ENCODE measurements around the gene ARFGAP1.

ARFGAP1 gene

DNA sequence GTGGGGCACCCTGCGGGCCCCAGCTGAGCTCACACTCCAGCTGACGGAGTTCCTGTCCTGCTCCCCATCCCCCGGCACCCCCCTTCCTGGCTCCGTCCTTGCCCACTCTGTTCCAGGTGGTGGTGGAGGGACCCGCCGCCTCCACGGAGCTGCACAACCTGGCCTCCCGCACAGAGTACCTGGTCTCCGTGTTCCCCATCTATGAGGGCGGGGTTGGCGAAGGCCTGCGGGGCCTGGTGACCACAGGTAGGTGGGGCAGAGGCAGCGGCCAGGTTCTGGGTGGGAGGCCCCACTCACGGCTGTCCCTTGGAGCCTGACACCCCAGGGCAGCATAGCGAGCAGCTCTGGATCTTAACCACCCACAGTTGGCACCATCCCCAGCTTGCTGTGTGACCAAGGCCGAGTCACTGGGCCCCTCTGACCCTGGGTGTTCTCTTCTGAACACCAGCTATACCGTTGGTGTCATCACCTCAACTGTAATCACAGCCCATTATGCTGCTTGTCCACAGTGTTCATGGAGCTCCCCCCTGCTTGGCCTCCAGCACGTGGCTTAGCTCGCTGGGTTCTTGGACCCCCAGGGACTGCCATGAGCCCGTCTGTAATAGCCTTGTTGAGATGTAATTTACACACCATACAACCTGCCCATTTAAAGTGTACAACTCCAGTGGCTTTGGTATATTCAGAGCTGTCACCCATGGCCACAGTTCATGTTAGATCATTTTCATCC, 37.8 kb downstream of the ARFGAP1 start:
- no peak for DNase-seq

DNA sequence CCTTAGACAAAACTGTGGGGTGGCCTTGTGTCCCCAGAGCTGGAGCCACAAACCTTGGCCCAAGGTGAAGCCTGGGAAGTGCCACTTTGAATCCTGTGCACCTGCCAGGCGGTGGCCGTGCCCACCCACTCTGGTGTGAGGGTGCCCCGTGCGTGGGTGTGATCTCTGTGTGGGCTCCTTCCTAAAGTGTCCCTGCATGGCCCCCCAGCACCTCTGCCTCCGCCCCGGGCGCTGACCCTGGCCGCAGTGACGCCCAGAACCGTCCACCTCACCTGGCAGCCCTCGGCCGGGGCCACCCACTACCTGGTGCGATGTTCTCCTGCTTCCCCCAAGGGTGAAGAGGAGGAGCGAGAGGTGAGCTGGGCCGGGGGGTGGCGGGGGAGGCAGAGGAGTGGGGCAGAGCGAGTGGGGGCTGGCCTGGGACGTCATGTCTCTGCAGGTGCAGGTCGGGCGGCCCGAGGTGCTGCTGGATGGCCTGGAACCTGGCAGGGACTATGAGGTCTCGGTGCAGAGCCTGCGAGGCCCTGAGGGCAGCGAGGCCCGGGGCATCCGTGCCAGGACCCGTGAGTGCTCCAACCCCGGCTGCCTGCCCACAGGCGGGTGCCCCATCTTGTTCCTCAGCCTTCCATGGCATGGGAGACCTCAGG, 38.7 kb downstream of the ARFGAP1 start:
- DNase-seq, result no peak

DNA sequence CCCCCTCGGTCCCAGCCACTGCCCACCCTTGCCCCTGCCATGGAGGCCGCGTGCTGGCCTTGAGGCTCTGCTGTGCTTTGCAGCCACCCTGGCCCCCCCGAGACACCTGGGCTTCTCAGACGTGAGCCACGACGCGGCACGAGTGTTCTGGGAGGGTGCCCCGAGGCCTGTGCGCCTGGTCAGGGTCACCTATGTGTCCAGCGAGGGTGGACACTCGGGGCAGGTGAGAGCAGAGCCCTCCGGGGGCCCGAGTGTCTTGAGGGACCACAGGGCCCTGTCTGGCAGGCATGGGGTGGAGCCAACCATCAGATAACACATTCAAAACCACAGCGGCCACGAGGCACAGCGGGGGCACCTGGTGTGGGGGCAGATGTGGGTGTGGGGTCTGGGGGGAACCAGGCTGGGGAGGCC, 39.2 kb downstream of the ARFGAP1 start:
- no peak for DNase-seq

DNA sequence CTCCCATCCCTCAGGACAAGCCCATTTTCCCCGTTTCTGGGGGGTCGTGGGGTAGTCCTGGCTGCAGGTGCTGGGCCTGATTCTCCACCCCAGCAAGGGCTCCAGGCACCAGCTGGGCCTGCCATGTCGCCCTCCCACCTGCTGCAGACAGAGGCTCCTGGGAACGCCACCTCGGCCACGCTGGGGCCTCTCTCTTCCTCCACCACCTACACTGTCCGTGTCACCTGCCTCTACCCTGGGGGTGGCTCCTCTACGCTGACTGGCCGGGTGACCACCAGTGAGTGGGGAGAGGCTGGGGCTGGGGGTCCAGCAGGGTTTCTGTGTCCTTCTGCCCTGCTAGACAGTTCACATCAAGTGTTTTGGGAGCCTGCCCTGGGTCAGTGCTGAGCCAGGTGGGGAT, 39.7 kb downstream of the ARFGAP1 start:
- DNase-seq, result no peak

DNA sequence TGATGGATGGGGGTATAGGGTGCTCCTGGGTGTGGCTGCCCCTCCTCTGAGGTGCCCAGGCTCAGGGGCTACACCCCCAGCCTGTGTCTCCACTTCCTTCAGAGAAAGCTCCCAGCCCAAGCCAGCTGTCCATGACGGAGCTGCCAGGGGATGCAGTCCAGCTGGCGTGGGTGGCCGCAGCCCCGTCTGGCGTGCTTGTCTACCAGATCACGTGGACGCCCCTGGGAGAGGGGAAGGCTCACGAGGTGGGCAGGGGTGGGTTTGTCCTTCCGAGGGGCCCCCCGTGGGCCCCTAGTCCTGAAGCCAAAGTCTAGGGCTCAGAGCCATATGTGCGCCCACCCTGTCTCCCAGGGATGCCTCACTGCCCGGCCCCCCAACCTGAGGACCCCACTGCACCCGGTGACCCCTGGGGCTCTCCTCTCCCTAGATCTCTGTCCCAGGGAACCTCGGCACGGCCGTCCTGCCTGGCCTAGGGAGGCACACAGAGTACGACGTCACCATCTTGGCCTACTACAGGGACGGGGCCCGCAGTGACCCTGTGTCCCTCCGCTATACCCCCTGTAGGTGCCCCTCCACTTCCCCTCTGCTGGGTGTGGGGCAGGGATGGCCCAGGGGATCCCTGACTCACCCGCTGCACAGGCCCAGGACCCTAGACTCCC, 40.2 kb downstream of the ARFGAP1 start:
- no peak for DNase-seq

DNA sequence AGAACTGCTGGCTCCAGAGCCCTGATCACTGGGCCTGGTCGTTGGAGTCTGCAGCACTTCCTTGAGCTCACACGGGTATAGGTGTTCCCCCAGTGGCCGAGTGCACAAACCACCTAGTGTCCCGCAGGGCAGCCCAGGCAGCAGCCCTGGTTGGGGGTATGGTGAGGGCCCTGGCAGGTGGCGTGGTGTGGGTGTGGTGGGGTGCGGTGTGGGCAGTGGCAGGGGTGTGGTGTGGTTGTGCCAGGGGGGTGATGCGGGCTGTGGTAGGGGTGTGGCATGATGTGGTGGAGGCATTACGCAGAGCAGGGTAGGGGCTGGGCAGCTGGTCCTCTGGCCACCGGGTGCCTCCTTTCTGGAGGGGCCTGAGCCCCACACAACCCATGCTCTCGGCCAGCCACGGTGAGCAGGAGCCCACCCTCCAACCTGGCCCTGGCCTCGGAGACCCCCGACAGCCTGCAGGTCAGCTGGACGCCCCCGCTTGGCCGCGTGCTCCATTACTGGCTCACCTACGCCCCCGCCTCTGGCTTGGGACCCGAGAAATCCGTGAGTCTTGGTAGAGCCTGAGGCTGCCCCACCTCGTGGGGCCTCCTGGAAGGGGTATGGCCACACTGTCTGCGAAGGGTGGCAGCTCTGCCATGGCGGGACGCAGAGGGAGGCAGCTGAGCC, 40.9 kb downstream of the ARFGAP1 start:
- no peak for DNase-seq

DNA sequence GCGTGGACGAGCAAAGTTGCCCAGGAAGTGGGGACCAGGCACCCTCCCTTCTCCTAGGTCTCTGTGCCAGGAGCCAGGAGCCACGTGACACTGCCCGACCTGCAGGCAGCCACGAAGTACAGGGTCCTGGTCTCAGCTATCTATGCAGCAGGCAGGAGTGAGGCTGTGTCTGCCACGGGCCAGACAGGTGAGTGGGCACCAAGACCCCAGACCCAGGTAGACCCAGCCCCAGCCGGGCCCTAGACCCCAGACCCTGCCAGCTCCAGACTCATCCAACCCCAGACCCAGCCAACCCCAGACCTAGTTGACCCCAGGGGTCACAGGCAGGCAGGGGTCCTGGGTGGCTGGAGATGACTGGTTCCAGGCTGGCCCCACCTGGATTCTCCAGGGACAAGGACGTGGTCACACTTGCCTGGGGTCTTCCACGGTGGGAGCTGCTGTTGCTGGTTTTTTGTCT, 41.4 kb downstream of the ARFGAP1 start:
- no peak for DNase-seq

DNA sequence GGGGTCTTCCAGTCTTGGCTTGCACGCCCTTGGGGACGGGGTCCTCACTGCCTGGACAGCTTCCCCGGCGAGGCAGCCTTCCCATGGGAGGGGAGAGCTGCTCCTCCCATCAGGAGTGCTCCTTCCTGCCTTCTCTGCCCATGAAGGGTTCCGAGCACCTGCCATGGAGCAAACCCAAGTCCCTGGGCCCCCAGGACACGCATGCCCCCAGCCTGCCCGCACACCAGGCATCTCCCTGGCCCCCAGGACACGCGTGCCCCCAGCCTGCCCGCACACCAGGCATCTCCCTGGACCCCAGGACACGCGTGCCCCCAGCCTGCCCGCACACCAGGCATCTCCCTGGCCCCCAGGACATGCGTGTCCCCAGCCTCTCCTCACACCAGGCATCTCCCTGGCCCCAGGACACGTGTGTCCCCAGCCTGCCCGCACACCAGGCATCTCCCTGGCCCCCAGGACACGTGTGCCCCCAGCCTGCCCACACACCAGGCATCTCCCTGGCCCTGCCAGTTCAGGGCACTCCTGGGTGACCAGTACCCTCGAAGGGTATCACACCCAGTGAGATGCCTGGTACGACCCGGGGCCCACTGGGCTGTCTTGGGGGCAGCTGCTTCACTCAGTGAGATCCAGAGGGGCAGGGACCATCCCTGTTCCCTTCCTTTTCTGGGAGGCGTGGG, 42.1 kb downstream of the ARFGAP1 start:
- DNase-seq, result no peak

DNA sequence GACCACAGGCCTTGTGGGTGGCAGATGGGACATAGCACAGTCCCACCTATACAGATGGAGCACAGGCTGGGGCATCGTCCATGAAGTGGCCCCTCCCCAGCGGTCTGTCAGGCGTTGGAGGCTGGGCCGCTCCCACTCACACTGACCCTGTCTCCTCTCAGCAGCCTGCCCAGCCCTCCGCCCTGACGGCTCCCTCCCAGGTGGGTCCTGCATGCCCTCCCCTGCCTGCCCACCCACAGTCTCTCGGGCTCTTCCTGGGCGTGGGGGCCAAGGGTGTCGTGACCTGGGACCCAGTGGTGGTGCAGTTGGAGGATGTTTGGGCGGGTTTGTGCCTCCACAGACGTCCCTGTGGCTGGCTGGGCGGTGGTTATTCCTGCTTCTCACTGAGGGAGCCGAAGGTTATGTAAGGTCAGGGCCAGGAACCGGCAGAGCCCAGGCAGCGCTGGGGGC, 42.7 kb downstream of the ARFGAP1 start:
- no peak for DNase-seq

DNA sequence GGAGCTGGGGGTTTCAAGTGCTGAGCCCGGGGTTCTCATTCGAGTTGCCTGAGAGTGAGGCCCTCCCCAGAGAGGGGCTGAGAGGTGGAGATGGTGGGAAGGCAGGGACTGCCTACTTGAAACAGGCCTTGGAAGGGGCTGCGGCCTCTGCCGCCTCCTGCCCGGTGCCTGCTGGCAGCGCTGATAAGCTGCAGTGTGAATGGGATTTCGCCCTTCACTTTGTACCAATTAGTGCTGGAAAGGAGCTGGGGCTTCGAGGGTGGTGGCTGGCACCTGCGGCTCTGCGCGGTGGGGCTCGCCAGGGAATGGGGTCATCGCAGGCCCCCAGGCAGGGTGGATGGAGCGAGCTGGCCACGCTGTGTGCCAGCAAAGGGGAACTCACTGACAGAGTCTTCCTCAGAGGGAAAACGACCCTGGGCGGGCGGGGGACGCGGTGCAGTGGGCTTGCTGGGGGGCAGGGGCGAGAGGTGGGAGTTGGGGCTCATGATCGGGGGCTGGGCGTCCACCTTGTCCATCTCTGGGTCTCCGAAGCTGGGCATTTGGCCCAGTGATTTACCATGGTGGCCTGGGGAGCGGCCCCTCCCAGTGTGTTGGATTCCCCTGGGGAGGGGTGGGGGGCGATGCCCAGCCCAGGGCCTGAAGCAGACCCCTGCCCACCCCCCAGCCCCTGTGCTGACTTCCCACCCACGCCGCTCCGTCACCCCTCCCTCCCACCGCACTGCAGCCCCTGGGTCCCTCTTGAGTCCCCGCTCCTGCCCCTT, 43.3 kb downstream of the ARFGAP1 start:
- DNase-seq, result no peak

DNA sequence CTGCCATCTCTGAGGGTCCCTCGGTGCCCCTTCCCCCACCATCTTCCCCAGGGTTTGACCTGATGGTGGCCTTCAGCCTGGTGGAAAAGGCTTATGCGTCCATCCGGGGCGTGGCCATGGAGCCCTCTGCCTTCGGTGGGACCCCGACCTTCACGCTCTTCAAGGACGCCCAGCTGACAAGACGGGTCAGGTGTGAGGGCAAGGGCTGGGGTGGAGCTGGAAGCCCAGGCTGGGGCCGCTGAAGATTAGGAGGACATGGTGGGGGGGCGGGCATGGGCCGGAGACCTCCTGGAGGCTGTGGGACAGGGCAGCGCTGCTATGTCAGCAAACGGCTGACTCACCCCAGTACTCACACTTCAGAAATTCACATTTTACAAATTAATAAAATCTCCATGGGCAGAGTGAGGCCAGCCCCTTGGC, 43.9 kb downstream of the ARFGAP1 start:
- no peak for DNase-seq

DNA sequence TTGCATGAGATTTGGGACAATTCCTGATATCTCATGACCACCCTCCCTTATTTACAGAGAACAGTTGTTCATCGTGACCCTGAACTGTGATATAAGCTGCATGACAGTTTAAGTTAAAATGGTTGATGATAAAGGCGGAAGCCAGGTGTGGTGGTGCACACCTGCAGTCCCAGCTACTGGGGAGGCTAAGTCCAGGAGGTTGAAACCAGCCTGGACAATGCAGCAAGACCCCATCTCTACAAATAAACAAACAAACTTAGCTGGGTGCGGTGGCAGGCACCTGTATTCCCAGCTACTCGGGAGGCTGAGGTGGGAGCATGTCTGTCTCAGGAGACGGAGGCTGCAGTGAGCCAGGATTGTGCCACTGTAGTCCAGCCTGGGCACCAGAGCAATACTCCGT, 44.4 kb downstream of the ARFGAP1 start:
- DNase-seq, result no peak

DNA sequence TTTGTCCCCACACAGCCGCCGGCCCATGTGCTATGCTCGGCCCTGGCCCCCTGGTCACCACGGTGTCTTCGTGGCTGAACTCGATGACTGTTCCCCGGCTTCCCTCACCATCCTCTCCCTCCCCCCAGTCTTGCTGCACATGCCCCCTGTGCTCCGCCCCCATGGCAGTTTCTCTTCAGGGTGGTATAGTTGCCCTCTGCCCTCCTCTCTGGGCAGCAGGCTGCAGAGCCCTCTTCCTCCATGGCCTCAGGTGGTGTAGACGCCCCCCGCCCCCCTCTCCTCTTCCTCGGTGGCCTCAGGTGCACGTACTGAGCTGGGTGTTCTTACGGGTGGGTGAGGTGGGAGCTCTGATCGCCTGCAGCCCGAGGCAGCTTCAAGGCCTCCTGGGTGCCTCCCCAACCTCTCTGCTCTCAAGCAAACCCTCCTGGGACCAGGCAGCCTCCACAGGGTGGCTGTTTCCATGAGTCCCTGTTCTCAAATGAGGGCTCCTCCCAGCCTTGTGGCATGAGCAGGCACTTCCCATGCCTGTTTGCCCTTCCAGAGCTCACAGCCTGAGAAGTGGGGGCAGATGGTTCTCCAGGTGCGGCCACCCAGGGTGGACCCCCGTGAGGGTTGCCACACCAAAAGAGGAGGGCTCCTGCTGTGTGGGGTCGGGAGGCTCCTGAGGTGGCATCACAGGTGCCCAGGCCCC, 45.1 kb downstream of the ARFGAP1 start:
- no peak for DNase-seq

DNA sequence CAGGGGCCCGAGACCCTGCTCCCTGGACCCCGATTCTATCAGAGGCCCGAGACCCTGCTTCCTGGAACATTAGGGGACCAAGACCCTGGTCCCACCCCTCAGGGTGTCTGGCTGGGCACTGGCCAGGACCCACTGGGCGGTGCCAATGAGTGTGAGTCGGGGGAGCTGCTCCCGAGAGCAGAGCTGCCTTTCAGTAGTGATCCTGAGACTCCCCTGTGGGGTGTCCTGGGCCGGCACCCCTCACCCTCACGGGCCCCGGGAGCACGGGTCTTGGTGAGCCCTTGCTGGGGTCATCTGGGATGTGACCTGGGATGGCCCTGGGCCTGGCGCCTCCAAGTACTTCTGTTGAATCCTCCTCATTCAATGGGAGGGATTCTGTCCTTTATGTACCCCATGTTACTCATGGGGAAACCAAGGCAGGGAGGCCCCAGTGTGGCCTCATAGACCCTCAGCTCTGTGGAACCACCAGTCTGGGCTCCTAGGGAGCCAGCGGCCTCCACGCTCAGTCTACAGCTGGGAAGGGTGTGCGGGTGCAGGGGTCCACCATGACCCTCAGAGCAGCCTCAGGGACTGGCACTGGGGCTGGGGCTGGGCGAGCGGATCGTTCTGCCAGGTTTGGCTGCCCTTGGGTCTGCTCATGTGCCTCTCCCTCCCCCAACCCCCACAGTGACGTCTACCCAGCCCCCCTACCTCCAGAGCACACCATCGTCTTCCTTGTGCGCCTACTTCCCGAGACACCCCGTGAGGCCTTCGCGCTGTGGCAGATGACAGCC, 46.0 kb downstream of the ARFGAP1 start:
- no peak for DNase-seq

DNA sequence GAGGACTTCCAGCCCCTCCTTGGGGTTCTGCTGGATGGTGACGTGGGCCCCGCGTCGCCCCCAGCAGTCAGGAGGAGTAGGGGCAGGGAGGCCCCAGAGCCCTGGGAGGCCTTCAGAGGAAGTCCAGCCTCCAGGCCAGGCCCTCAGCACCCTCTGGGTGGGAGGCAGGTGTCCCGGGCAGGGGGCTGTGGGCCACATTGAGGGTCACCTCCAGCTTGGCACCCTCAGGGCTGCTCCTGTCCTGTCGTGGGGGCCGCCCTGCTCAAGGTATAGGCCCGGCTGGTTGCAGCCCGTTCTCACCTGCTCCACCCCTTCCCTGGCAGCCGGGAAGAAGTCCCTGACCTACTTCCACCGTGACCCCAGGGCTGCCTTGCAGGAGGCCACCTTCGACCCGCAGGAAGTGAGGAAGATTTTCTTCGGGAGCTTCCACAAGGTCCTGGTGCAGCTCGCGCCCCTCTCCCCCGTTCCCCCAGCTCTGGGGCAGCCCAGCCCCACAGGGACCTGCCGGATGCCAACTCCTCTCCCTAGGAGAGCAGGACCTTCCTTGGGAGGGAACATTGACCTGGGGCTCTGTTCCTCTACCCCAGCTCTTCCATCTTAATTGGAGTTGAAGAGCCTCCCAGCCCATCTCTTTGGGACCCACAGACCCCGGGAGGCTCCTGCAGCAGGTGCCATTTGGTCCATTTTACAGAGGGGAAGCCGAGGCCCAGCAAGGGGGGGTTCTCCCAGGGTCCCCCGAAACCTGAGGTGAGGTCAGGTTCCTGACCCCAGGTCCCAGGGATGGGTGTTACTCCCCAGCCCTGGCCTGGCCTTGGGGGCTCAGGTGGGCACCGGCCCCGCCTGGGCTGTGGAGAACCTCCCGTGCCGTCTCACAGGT, 46.8 kb downstream of the ARFGAP1 start:
- DNase-seq, result no peak

DNA sequence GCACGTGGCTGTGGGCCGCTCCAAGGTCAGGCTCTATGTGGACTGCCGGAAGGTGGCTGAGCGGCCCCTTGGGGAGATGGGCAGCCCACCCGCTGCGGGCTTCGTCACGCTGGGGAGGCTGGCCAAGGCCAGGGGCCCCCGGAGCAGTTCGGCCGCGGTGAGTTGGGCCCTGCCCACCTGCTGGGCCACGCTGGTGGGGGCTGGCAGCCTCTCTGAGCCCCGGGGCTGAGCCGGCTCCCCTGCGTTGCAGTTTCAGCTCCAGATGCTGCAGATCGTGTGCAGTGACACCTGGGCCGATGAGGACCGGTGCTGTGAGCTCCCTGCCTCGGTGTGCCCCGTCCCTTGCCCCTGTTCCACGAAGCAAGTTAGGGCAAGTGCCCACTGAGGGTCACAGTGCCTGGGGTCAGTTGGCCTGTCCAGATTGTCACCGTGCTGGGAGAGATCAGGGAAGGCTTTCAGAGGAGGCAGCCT, 47.5 kb downstream of the ARFGAP1 start:
- DNase-seq, result no peak

DNA sequence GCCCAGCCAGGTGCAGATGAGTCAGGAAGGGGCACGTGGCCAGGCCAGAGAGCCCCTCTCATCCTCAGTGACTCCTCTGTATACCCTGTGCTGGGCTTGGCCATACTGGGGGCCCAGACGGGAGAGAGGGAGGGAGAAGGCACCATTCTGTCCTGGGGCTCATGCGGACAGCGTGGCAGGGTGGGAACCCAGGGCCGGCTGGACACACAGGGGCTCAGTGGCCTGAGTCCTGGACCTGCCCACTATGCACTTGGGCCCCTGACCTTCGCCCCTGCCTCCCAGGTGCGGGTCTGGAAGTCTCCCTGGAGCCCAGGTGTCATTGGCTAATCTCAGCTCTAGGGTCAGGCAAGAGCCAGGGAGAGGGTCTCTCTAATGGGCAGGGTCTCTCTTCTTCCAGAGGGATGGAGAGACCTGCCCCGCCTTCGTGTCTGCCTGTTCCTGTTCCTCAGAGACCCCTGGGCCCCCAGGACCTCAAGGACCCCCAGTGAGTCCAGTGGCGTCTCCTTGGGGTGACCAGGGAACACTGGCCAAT, 48.1 kb downstream of the ARFGAP1 start:
- DNase-seq, result no peak

DNA sequence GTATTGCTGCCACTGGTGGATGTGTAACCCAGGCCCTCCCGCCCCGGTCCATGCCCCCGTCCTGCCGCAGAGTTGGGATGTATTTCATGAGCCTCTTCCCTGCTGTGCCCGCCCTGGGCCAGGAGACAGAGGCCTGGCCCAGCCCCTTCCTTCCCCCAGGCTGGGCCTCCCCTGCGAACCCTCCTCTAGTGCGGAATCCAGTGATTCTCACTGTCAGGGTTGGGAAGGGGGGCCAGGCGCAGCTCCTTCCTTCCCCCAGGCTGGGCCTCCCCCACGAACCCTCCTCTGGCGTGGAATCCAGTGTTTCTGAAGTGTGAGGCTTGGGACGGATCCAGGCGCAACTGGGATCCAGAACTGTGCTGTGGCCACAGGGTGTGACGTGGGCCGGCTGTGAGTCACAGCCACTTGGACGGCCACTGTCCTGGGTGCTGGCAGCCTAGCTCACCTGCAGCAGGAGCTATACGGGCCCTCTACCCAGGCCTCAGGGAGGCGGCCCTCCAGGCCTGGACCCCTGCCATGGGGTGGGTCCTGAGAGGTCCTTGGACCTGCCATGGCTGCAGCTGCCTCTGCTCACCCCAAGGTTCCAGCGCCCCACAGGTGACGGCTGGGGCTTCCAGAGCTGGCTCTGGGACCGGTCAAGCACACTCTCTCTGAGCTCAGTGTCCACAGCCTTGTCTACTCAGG, 48.7 kb downstream of the ARFGAP1 start:
- DNase-seq, result no peak

All from CD4-positive, alpha-beta T cell treated with Interleukin-1 beta for 1 hour (primary cell).